HG03520 (cell line): ENCODE results near the gene PPM1E.
"Not testable (repeated sequence)": the region's sequence is repeated elsewhere in the genome, so short reads cannot be mapped to it uniquely, and the experiment has no call there.

Experiments
- ATAC-seq: cut with Tn5 transposase; IDR thresholded peaks from one replicate; pipeline ENCODE4 v1.9.1; 2021; ENCODE audit warnings: mild to moderate bottlenecking, moderate library complexity; ENCODE audit not compliant: unreplicated experiment

Gene PPM1E

GRCh38 chr17:58837699-58838098, 82.0 kb downstream of the PPM1E start:
- ATAC-seq, result no peak

- no peak for ATAC-seq
Observed at GRCh38 chr17:58840820-58841612, 85.4 kb downstream of the PPM1E start.

GRCh38 chr17:58846413-58846812, 90.8 kb downstream of the PPM1E start:
- ATAC-seq, result not testable (repeated sequence)

GRCh38 chr17:58850106-58850505, 94.5 kb downstream of the PPM1E start:
- ATAC-seq, result not testable (repeated sequence)

GRCh38 chr17:58865301-58865700, 109.6 kb downstream of the PPM1E start:
- no peak for ATAC-seq

- ATAC-seq, result no peak
Observed at GRCh38 chr17:58870747-58871146, 115.1 kb downstream of the PPM1E start.

GRCh38 chr17:58873926-58874325, 118.3 kb downstream of the PPM1E start:
- ATAC-seq, result no peak

- ATAC-seq, result no peak
Observed at GRCh38 chr17:58875261-58875660, 119.6 kb downstream of the PPM1E start.

- no peak for ATAC-seq
Observed at GRCh38 chr17:58884161-58884560, 128.5 kb downstream of the PPM1E start.

GRCh38 chr17:58886514-58886913, 130.9 kb downstream of the PPM1E start:
- no peak for ATAC-seq

GRCh38 chr17:58889928-58890327, 134.3 kb downstream of the PPM1E start:
- ATAC-seq, result no peak

- ATAC-seq, result no peak
Observed at GRCh38 chr17:58899191-58899590, 143.5 kb downstream of the PPM1E start.

GRCh38 chr17:58902322-58902721, 146.7 kb downstream of the PPM1E start:
- ATAC-seq, result no peak

- no peak for ATAC-seq
Observed at GRCh38 chr17:58911741-58912343, 156.2 kb downstream of the PPM1E start.

- ATAC-seq, result no peak
Observed at GRCh38 chr17:58913552-58913951, 157.9 kb downstream of the PPM1E start.

- ATAC-seq, result no peak
Observed at GRCh38 chr17:58913971-58914769, 158.5 kb downstream of the PPM1E start.

- ATAC-seq, result no peak
Observed at GRCh38 chr17:58917228-58917627, 161.6 kb downstream of the PPM1E start.

- ATAC-seq, result no peak
Observed at GRCh38 chr17:58918072-58918471, 162.4 kb downstream of the PPM1E start.

- no peak for ATAC-seq
Observed at GRCh38 chr17:58918884-58919283, 163.2 kb downstream of the PPM1E start.

- ATAC-seq, result no peak
Observed at GRCh38 chr17:58920773-58921172, 165.1 kb downstream of the PPM1E start.

- ATAC-seq, result no peak
Observed at GRCh38 chr17:58932956-58933355, 177.3 kb downstream of the PPM1E start.

GRCh38 chr17:58936295-58936694, 180.6 kb downstream of the PPM1E start:
- no peak for ATAC-seq
